ENCODE results near the gene PAPOLA.

Gene PAPOLA

GRCh38 chr14:96603350-96604255 is 101.4 kb downstream of the PAPOLA start:
- in situ Hi-C loops (cut with HindIII; ENCODE audit: low sequenced_read_pairs) = no loop called here

DNA sequence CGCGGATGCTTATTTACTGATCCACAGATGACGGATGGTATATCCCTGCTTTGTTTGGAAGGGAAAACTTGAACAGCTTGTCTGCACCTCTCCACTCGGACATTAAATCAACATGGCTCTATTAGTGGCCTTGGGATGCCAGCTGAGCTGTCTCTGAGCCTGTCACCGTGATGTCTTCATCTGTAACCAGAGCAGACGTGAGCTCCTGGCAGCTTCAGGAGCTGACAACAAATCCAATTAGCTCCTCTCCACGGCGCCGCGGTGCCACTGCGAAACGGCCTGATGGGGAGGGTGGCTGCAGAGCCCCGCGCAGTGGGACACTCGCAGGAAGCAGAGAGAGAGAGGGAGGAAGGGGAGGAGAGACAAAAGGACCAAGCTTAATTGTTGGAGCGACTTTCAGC is 112.3 kb downstream of the PAPOLA start:
- in situ Hi-C loops (cut with HindIII; ENCODE audit: low sequenced_read_pairs) = no loop called here
- DNase-seq (ENCODE audit: low read depth, low spot score) = no peak
- TF ChIP-seq CTCF (IDR thresholded peaks at IDR 0.05; ENCODE audit: low read depth, low read length) = no peak
- no peak overlapping the region for H3K4me3 ChIP-seq (ENCODE audit: low read depth, low read length)

More at GRCh38 chr14:96603350-96604255, 101.4 kb downstream of the PAPOLA start:
- no peak overlapping the region for H3K4me3 ChIP-seq (ENCODE audit: low read depth, low read length)
- no peak for DNase-seq (ENCODE audit: low read depth, low spot score)
- no peak for TF ChIP-seq CTCF (IDR thresholded peaks at IDR 0.05; ENCODE audit: low read depth, low read length)

DNA sequence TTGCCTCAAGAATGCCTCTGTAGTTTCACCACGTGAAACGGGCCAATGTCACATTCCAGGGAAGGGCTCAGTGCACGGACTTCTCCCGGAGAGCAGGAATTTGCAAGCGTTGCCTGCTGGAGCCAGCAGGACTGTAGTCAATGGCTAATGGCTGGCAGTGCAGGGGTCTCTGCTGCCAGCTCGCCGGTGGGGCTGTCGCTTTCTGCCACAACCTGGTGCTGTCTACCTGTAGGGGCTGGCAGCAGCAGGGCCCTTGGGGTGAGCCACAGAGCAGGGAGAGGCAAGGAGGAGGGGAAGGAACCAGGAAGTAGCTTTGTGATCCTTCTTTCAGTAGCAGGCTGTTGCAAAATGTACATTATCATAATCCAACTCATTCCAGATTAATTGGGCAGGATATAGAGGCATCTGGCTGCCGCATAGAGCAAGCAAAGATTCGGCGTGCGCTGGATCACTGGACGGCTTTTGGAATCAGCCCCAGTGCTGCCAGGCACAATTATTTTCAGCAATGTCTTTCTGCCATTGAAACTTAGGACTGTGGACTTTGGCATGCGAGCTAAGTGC is 114.1 kb downstream of the PAPOLA start:
- H3K4me3 ChIP-seq (ENCODE audit: low read depth, low read length) = no peak overlapping the region
- DNase-seq (ENCODE audit: low read depth, low spot score) = no peak
- no peak for TF ChIP-seq CTCF (IDR thresholded peaks at IDR 0.05; ENCODE audit: low read depth, low read length)
- in situ Hi-C loops (cut with HindIII; ENCODE audit: low sequenced_read_pairs) = no loop called here

Data from astrocyte of the spinal cord (primary cell).